ENCODE data around the gene CUTA.
A peak's percentile ranks its signal among the peaks of the same experiment; 100 is the strongest.

CUTA gene

DNA sequence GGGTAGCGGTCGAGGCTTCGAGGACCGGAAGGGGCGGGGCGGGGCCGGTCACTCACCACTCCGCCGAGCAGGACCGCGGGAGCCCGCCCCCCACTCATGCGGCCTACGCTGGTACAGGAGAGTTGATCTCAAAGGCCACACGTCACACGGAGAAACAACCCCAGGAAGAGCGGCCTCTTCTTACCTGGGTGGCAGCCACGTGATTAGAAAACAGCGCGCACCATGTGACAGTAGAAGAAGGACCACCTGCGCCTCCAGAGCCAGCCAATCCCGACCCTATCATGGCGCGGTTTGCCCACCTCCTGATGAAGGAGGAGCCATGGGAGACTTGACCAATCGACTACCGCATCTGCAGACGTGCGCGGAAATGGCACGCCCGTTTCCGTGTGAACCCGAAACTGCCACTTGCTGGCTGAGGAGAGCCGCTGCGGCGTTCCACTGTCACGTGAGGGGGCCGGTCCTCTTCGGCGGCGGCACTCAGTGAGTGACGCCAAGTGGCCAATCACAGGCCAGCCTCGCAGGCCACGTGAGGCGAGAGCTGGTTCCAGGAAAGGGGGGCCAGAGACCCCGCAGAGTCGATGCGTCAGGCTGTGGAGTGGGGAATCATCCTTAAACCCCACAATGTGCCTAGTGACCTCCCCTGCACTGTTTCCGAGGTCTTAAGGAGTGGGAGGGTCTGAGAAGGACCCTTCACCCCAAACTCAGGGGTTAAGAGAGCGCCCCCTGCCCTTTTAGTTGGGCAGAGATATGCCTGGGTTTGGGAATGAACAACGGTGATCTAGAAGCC is at the start of gene CUTA:
CUTA (minus strand) TSS at position 205 of the 787 bp plus-strand sequence; CDS start at position 98, 107 bp downstream.
- peak within 1 kb of the TSS in 20 of 21 experiments; percentile 69 to 96 (median 92) for H3K27ac ChIP-seq
- peak within 1 kb of the TSS; percentile 52 to 84 (median 68) for H3K4me3 ChIP-seq

GRCh38 chr6:33467091-33467490 is 49.2 kb upstream of the CUTA start:
- no peak overlapping the region for H3K4me3 ChIP-seq
- H3K27ac ChIP-seq = no peak overlapping the region

- no peak overlapping the region for H3K27ac ChIP-seq
Observed at GRCh38 chr6:33466075-33466735, 48.3 kb upstream of the CUTA start.

DNA sequence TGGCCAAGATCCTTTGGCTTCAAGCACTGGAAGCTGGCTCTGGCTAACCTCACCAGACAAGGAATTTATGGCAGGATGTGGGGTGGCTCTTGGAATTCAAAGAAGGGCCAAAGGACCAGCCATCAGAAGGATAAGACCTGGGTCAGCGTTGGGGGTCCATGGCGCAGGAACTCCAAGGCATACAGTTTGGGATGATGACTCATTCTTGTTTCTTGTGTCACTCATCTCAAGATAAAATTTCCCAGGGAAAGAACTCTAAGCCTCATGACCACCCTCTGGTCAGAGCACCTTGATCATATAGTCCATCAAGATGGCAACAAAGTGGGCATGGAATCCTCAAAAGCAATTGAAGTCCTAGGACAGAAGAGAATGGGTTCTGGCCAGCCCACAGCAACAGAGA is 41.3 kb upstream of the CUTA start:
- H3K27ac ChIP-seq = no peak overlapping the region
- H3K4me3 ChIP-seq = no peak overlapping the region

More at GRCh38 chr6:33466075-33466735, 48.3 kb upstream of the CUTA start:
- H3K4me3 ChIP-seq = no peak overlapping the region

DNA sequence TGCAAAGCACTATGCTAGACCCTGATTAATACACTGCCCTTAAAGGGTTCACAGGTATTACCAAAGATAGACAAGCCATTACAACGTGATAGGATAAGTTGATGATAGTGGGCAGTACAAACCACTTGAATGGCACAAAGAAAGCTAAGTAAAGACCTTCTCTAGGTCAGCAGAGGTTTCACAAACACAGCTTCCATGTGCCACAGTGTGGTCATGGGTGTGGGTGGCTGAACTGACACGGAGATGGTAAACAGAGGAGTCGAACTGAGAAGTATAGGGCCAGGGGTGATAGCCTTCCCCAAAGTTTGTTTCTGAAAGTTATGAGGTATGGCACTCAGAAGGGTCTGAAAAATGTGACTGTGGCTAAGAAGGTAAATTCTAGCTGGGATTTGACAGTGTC is 40.8 kb upstream of the CUTA start:
- Histone ChIP-seq H3K27ac (no peak overlapping the region), H3K4me3 (no peak overlapping the region)

DNA sequence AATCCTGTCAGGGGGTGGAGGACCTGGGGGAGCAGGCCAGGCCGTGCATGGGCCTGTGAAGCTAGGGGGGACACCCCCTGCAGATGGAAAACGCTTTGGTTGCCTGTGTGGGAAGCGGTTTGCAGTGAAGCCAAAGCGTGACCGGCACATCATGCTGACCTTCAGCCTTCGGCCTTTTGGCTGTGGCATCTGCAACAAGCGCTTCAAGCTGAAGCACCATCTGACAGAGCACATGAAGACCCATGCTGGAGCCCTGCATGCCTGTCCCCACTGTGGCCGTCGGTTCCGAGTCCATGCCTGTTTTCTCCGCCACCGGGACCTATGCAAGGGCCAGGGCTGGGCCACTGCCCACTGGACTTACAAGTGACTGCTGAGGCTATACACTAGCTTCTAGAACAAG is 38.2 kb upstream of the CUTA start:
- Histone ChIP-seq H3K4me3 (no peak overlapping the region), H3K27ac (no peak overlapping the region)

- peak overlapping the region; percentile 61 to 94 (median 75) for H3K4me3 ChIP-seq
- H3K27ac ChIP-seq = peak overlapping the region in 14 of 21 experiments; percentile 28 to 90 (median 84)
Observed at GRCh38 chr6:33455051-33455450, 37.1 kb upstream of the CUTA start.

- Histone ChIP-seq H3K27ac (peak within 1 kb of the TSS; percentile 28 to 90 (median 82)), H3K4me3 (peak within 1 kb of the TSS; percentile 61 to 94 (median 75))
Observed at GRCh38 chr6:33454009-33454946, 36.4 kb upstream of the CUTA start, which contains the start of gene ZBTB9. TSS of gene ZBTB9 (plus strand) at chr6:33454576. CDS start at chr6:33455101, 525 bp downstream.

- Histone ChIP-seq H3K27ac (peak overlapping the region in 20 of 21 experiments; percentile 35 to 90 (median 82)), H3K4me3 (peak overlapping the region; percentile 61 to 94 (median 75))
Observed at GRCh38 chr6:33453393-33454008, 35.6 kb upstream of the CUTA start.

- no peak overlapping the region for H3K4me3 ChIP-seq
- peak overlapping the region in 5 of 21 experiments; percentile 5 to 86 (median 72) for H3K27ac ChIP-seq
Observed at GRCh38 chr6:33452496-33452895, 34.6 kb upstream of the CUTA start.

DNA sequence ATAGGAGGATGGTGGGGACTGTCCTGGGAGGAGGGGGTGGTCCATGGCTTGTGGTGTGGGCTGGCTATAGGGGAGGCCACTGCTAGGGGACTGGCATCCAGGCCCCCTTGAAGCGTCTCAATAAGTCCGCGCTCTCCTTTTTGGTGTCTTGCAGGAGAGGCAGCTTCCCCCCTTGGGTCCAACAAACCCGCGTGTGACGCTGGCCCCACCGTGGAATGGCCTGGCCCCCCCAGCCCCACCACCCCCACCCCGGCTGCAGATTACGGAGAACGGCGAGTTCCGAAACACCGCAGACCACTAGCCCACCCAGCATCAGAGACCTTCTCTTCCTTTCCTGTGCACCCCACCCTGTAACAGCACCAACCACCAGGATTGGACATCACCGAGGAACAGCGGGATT is 33.7 kb upstream of the CUTA start:
- H3K4me3 ChIP-seq = no peak overlapping the region

DNA sequence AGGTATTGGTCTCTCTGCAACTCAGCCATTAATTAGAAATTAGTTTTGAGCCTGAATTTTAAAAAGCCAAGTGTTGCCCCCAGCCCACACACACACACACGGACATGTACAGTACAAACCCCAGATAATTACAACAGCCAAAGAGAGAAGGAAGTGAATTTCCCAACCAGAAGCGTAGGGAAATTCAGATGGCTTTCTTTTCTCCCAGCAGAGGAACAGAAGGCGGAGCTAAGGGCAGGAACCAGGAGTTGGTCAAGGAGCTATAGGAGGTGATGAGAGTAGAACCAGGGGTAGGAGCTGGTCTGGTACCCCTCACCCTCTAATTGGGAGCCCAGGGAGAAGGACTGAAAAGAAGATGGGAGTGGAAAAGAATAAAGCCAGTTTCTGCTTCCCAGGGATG is 32.5 kb upstream of the CUTA start:
- no peak overlapping the region for H3K4me3 ChIP-seq
- peak overlapping the region in 2 of 21 experiments; percentile 8 to 11 for H3K27ac ChIP-seq

More for the DNA sequence above, 33.7 kb upstream of the CUTA start:
- peak overlapping the region in 1 of 21 experiments; percentile 14 for H3K27ac ChIP-seq

DNA sequence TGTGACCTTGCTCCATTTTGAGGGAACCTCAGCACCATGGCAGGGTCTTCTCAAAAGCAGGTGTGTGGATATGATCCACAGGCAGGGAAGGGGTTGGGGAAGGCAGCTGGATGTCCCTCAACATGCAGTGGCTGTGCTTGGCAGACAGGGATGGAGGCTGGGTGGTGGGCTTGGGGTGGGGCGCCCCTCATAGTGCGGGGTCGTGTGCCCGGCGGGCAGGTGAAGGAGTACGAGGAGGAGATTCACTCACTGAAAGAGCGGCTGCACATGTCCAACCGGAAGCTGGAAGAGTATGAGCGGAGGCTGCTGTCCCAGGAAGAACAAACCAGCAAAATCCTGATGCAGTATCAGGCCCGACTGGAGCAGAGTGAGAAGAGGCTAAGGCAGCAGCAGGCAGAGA is 28.4 kb upstream of the CUTA start:
- Histone ChIP-seq H3K27ac (no peak overlapping the region), H3K4me3 (no peak overlapping the region)

DNA sequence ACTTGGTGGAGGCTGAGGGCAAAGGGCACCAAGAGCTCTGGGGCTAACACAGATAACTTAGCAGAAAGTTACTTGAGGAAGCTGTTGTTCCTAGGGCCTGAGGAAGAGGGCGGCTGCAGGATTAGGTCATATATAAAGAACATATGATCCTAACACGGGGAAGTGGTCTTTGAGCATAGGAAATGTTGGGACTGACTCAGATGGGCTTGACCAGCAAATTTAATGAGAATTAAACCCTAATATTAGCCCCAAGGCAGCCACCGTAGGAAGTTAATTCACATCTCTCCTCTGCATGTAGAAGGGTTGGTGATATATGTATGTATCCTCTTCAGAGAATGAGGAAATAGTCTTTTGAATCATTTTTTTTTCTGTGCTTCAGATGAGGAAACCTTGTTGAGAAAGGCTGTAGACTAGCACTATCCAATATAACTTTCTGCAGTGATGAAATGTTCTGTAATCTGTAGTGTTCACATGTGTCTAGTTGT is 27.3 kb upstream of the CUTA start:
- Histone ChIP-seq H3K4me3 (no peak overlapping the region), H3K27ac (no peak overlapping the region)

GRCh38 chr6:33443619-33444504 is 26.0 kb upstream of the CUTA start:
- Histone ChIP-seq H3K4me3 (no peak overlapping the region), H3K27ac (no peak overlapping the region)

DNA sequence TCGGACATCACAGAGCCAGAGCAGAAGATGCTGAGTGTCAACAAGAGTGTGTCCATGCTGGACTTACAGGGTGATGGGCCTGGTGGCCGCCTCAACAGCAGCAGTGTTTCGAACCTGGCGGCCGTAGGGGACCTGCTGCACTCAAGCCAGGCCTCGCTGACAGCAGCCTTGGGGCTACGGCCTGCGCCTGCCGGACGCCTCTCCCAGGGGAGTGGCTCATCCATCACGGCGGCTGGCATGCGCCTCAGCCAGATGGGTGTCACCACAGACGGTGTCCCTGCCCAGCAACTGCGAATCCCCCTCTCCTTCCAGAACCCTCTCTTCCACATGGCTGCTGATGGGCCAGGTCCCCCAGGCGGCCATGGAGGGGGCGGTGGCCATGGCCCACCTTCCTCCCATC is 25.1 kb upstream of the CUTA start:
- Histone ChIP-seq H3K27ac (no peak overlapping the region), H3K4me3 (no peak overlapping the region)

- Histone ChIP-seq H3K27ac (no peak overlapping the region), H3K4me3 (no peak overlapping the region)
Observed at GRCh38 chr6:33442283-33442682, 24.4 kb upstream of the CUTA start.

DNA sequence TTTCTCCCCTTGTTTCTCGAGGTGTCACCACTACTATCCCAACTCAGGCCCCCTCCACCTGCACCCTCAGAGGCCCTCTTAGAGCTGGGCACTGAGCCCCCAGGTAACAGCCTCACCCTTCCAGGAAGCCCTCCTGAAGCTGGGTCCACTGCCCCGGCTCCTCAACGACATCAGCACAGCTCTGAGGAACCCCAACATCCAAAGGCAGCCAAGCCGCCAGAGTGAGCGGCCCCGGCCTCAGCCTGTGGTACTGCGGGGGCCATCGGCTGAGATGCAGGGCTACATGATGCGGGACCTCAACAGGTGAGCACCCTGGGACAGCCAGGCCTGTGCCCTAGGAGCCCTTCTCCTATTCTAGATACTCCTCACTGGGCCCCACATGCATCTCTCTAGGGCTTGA is 23.6 kb upstream of the CUTA start:
- Histone ChIP-seq H3K4me3 (no peak overlapping the region), H3K27ac (no peak overlapping the region)
